NCI-H82 (cell line): ENCODE results near the gene SEMA5A.
A peak's percentile ranks its signal among the peaks of the same experiment; 100 is the strongest.

Experiments
- DNase-seq: peaks from one replicate; lab custom pipeline; 2025; lab: John Stamatoyannopoulos, UW

The SEMA5A gene

GRCh38 chr5:9009931-9010651, 535.8 kb downstream of the SEMA5A start:
- DNase-seq: no peak

GRCh38 chr5:8997542-8998070, 548.3 kb downstream of the SEMA5A start:
- no peak for DNase-seq

- peak; percentile 46 for DNase-seq
These were observed 552.8 kb downstream of the SEMA5A start for GRCh38 chr5:8993031-8993430.
